Measurements from ENCODE around the gene CDK6. TPM values are rescaled to one million over a fixed set of nuclear protein-coding genes. Genes with fewer than 3 reads are reported as not detected.

Gene CDK6
- total RNA-seq, 4 donors from 2014 or later = 11.2 to 18.5 (median 13.2) TPM

DNA sequence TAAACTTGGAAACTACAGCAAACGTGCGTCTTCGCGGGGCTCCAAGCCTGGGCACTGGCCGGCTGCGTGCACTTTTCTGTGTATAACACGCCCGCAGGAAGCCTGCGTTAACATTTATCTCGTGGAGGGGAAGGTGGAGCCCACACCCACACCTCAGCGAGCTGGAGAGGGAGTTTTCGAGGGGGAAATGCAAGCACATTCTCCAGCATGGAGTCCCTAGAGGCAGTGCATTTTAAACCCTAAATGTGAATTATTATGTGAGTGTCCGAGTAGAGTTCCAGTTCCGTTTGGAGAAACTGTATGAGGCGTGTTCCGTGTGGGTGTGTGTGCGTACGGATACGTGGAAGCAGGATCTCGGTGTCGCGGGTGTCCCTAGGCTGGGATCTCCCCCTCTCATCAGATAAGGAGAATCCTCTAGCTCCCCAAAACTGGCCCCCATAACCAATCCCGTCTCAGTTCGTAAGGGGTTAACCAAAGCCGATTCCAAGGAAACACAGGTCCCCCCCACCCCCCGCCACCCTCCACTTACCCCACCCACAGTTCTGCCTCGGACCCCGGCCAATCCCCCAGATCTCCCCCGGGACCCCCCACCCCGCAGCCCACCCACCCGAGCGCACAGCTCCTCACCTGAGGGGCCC is 403 bp downstream of the CDK6 start:
- no peaks in the 10 kb centered on the region for H3K9me3 ChIP-seq
- H3K27ac ChIP-seq = peak overlapping the region; percentile 41 to 94 (median 85)
- peaks cover 6 to 13% of the 10 kb centered on the region in 2 donors for H3K4me1 ChIP-seq
- TF ChIP-seq, protein P1, sequence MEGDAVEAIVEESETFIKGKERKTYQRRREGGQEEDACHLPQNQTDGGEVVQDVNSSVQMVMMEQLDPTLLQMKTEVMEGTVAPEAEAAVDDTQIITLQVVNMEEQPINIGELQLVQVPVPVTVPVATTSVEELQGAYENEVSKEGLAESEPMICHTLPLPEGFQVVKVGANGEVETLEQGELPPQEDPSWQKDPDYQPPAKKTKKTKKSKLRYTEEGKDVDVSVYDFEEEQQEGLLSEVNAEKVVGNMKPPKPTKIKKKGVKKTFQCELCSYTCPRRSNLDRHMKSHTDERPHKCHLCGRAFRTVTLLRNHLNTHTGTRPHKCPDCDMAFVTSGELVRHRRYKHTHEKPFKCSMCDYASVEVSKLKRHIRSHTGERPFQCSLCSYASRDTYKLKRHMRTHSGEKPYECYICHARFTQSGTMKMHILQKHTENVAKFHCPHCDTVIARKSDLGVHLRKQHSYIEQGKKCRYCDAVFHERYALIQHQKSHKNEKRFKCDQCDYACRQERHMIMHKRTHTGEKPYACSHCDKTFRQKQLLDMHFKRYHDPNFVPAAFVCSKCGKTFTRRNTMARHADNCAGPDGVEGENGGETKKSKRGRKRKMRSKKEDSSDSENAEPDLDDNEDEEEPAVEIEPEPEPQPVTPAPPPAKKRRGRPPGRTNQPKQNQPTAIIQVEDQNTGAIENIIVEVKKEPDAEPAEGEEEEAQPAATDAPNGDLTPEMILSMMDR (IDR thresholded peaks at IDR 0.05) = no peak
- TF ChIP-seq POLR2A (IDR thresholded peaks at IDR 0.05) = no peak
- H3K36me3 ChIP-seq = no peaks in the 10 kb centered on the region
- intact Hi-C loops (cut with DNase I) = no loop called here
- WGBS, 2 donors = 0 to 1% methylated on average over 20 to 25 of the region's 32 CpGs
- peak overlapping the region in 2 of 3 donors; percentile 62 to 91 for H3K4me3 ChIP-seq (replicated peaks in 1 of 3)
- DNase-seq = peak; percentile 19 to 29
- H3K27me3 ChIP-seq = no peaks in the 10 kb centered on the region

DNA sequence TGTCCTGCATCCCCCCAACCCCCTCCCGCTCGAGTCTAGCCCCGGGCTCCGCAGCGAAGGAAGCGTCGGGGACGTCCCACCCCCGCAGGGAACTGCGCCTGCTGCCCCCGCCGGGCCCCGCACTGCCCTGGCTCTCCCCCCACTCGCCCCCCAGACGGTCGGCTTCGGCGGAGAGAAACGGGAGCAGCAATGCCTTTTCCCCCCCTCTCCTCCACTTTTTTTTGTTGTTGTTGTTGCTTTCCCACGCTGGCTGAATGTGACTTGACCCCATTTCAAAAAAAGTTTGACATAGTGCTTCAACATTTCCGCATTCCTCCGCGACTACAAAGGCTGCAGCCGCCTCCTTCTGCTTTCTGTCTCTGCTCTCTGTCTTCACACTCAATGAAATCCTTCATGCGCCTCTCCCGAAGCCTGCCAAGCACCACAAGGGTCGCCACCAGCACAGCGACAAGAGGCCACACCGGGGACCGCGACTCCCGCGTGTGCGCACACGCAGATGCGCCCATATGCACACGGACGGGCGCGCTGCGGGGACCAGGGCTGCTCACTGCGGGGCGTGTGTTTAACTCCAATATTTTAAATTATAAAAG is 1.0 kb downstream of the CDK6 start:
- Histone ChIP-seq H3K4me1 (peaks cover 6 to 13% of the 10 kb centered on the region in 2 donors), H3K27me3 (no peaks in the 10 kb centered on the region), H3K36me3 (no peaks in the 10 kb centered on the region), H3K4me3 (replicated peaks in 1 of 3) (peak overlapping the region; percentile 62 to 98 (median 91)), H3K27ac (peak overlapping the region; percentile 41 to 94 (median 85)), H3K9me3 (no peaks in the 10 kb centered on the region)
- WGBS, 2 donors = 0% methylated on average over 8 to 24 of the region's 43 CpGs
- TF ChIP-seq, protein P1 (IDR thresholded peaks at IDR 0.05) = no peak
- TF ChIP-seq POLR2A (IDR thresholded peaks at IDR 0.05) = peak in 1 of 2 donors; percentile 27
- peak; percentile 63 to 64 for DNase-seq
- intact Hi-C loops (cut with DNase I) = no loop called here

DNA sequence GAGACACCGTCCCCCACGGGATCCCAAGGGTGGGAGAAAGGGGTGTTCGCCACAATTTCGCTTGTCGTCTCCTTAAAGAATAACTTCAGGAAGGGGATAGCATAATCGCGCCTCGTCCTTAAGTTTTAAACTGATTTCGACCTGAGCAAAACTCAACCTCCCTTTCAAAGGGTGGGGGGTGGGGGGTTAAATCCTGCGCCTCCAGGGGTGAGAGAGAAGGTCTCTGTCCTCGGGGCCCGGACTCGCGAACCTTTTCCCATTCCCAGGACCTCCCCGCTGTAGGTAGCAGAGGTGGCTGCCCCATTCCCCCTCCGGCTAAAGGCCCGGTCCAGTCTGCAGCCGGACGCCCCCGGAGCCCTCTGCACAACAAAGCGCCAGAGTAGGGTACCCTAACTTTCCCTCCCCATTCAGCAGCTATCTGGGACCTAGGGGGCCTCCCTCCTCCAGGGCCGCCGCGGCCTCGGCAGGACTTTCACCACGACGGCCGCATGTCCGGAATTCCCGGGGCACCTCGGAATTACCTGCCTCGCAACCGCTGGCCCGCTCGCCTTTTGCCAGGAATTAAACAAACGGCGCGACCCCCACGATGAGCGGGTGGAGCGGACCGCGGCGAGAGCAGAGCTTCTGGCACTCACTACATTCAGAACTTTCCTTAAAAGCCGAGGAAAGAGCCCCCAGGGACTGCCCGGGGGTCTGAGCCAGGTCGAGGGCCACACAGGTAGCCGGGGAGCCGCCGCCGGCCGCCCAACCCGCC is 1.7 kb downstream of the CDK6 start:
- H3K4me1 ChIP-seq = peaks cover 6 to 13% of the 10 kb centered on the region in 2 donors
- TF ChIP-seq POLR2A (IDR thresholded peaks at IDR 0.05) = no peak
- TF ChIP-seq, protein P1 (IDR thresholded peaks at IDR 0.05) = no peak
- peak overlapping the region; percentile 75 to 94 (median 85) for H3K27ac ChIP-seq
- H3K36me3 ChIP-seq = no peaks in the 10 kb centered on the region
- intact Hi-C loops (cut with DNase I) = loop anchor here (5.0 kb wide), 1 partner anchor 212 kb away; no protein-coding TSS in a partner anchor
- H3K4me3 ChIP-seq (replicated peaks in 1 of 3) = peak overlapping the region; percentile 62 to 98 (median 91)
- DNase-seq = no peak
- H3K9me3 ChIP-seq = no peaks in the 10 kb centered on the region
- WGBS, 2 donors = 1 to 2% methylated on average over 16 to 29 of the region's 53 CpGs
- H3K27me3 ChIP-seq = no peaks in the 10 kb centered on the region

DNA sequence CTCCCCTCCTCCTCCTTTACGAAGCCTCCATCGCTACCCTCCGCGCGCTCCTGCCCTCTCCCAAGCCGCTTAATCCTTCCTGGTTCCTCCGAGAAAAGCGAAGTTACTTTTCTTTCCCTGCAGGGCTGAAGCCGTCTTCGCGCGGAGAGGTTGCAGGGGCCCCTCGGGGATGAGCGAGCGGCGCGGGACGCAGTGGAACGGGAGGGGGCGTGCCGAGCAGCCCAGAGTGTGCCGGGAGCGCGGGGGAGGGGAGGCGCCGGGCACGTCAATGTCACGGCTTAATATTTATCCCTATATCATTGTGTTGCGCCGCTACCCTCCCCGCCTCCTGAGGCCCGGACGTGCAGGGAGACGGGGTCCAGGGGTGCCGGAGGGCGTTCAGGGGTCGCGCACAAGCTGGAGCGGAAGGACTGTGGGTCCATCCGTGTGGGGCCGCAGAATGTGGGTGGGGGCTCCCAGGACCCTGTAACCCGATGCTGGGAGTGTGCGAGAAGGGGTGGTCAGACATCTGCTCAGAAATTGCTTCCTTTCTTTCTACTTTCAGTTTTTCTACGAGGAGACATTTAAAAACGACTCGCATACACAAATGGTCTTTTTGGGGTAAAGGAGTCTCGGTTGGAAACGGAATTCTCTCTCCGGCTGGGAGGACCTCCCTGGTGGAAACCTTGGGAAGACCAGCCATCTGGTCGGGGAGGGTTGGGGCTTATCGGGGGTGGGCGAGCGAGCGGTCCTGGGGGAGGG is 2.4 kb downstream of the CDK6 start:
- 0 to 1% methylated on average over 36 to 44 of the region's 54 CpGs for WGBS, 2 donors
- TF ChIP-seq, protein P1 (IDR thresholded peaks at IDR 0.05) = peak in 2 of 6 experiments; percentile 8 to 17
- peak in 1 of 2 donors; percentile 70 for TF ChIP-seq POLR2A (IDR thresholded peaks at IDR 0.05)
- Histone ChIP-seq H3K27ac (peak overlapping the region; percentile 75 to 94 (median 85)), H3K27me3 (no peaks in the 10 kb centered on the region), H3K9me3 (no peaks in the 10 kb centered on the region), H3K4me3 (replicated peaks in 1 of 3) (peak overlapping the region; percentile 62 to 98 (median 91)), H3K36me3 (no peaks in the 10 kb centered on the region), H3K4me1 (peaks cover 6 to 13% of the 10 kb centered on the region in 2 donors)
- intact Hi-C loops (cut with DNase I) = loop anchor here (5.0 kb wide), 1 partner anchor 212 kb away; no protein-coding TSS in a partner anchor
- DNase-seq = peak; percentile 76 to 82

Measured in thyroid gland (tissue), 4 donors.